Endothelial cell (in vitro differentiated cells): Measurements from ENCODE around the gene POLR3C. TPM values are rescaled to one million over a fixed set of nuclear protein-coding genes. Genes with fewer than 3 reads are reported as not detected.

Source experiments
- DNase-seq: peaks from one replicate; pipeline ENCODE4 v3.0.0; 2021; ENCODE audit warnings: low spot score
- H3K27ac Mint-ChIP-seq: one replicate; pipeline ENCODE4 v1.8.0; 2021; ENCODE audit warnings: mixed read lengths, inconsistent platforms; ENCODE audit not compliant: unreplicated experiment
- H3K27me3 Mint-ChIP-seq: one replicate; pipeline ENCODE4 v1.8.0; 2021; ENCODE audit warnings: mild to moderate bottlenecking, moderate library complexity, mixed read lengths, inconsistent platforms; ENCODE audit not compliant: unreplicated experiment
- H3K36me3 Mint-ChIP-seq: one replicate; pipeline ENCODE4 v1.8.0; 2021; ENCODE audit warnings: mild to moderate bottlenecking, low read depth, mixed read lengths, inconsistent platforms; ENCODE audit not compliant: unreplicated experiment
- H3K4me1 Mint-ChIP-seq: one replicate; pipeline ENCODE4 v1.8.0; 2021; ENCODE audit warnings: mild to moderate bottlenecking, mixed read lengths, inconsistent platforms; ENCODE audit not compliant: unreplicated experiment
- H3K4me3 Mint-ChIP-seq: one replicate; pipeline ENCODE4 v1.8.0; 2021; ENCODE audit warnings: mild to moderate bottlenecking, mixed read lengths, inconsistent platforms; ENCODE audit not compliant: unreplicated experiment
- H3K9me3 Mint-ChIP-seq: one replicate; pipeline ENCODE4 v1.8.0; 2021; ENCODE audit warnings: mixed read lengths, inconsistent platforms; ENCODE audit not compliant: unreplicated experiment
- long read RNA-seq: library from polyadenylated mRNA; unstranded; transcript quantifications from one replicate; pipeline ENCODE4 v2.0.0, GENCODE V29; 2020; ENCODE audit not compliant: unreplicated experiment
- total RNA-seq: library from RNA; stranded (reverse); fragmentation: NEBNext Ultra II Directional; extraction: Animal tissue kit (Norgen Biotek cat#: 25700); gene quantifications from one replicate; pipeline ENCODE4 v1.2.1, GENCODE V29; 2021; ENCODE audit not compliant: unreplicated experiment
- TF ChIP-seq, protein P1 (sequence below): fragments of 200-600 bp; sonication (generic); IDR thresholded peaks from one replicate; pipeline ENCODE4 v1.5.0; 2021; ENCODE audit warnings: antibody characterized with exemption; ENCODE audit not compliant: unreplicated experiment

The POLR3C gene, protein sequence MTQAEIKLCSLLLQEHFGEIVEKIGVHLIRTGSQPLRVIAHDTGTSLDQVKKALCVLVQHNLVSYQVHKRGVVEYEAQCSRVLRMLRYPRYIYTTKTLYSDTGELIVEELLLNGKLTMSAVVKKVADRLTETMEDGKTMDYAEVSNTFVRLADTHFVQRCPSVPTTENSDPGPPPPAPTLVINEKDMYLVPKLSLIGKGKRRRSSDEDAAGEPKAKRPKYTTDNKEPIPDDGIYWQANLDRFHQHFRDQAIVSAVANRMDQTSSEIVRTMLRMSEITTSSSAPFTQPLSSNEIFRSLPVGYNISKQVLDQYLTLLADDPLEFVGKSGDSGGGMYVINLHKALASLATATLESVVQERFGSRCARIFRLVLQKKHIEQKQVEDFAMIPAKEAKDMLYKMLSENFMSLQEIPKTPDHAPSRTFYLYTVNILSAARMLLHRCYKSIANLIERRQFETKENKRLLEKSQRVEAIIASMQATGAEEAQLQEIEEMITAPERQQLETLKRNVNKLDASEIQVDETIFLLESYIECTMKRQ
- 28.4 TPM for total RNA-seq
- long read RNA-seq, transcript POLR3C-201 (15 exons, 1,851 nt) = major isoform, 15 of 24 reads
- long read RNA-seq, partial matches to known transcripts = 1 of 24 reads
- long read RNA-seq, other reads (novel, unspliced or antisense) = 8 of 24 reads

- peak; percentile 79 for DNase-seq
- TF ChIP-seq, protein P1, sequence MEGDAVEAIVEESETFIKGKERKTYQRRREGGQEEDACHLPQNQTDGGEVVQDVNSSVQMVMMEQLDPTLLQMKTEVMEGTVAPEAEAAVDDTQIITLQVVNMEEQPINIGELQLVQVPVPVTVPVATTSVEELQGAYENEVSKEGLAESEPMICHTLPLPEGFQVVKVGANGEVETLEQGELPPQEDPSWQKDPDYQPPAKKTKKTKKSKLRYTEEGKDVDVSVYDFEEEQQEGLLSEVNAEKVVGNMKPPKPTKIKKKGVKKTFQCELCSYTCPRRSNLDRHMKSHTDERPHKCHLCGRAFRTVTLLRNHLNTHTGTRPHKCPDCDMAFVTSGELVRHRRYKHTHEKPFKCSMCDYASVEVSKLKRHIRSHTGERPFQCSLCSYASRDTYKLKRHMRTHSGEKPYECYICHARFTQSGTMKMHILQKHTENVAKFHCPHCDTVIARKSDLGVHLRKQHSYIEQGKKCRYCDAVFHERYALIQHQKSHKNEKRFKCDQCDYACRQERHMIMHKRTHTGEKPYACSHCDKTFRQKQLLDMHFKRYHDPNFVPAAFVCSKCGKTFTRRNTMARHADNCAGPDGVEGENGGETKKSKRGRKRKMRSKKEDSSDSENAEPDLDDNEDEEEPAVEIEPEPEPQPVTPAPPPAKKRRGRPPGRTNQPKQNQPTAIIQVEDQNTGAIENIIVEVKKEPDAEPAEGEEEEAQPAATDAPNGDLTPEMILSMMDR = no peak
- Mint-ChIP-seq H3K27ac (peak within 1 kb of the TSS; percentile 90), H3K36me3 (peaks cover 18% of the 10 kb centered on the region), H3K9me3 (no peaks in the 10 kb centered on the region), H3K27me3 (peaks cover 2% of the 10 kb centered on the region), H3K4me1 (peaks cover 5% of the 10 kb centered on the region), H3K4me3 (peak within 1 kb of the TSS; percentile 99)
Observed at GRCh38 chr1:145823565-145824498, at the start of gene POLR3C, which contains the start of gene RNF115. Gene POLR3C (plus strand): TSS chr1:145824200. CDS start chr1:145825777, 1,577 bp downstream. Gene RNF115 (minus strand): TSS chr1:145824095. CDS start chr1:145823873, 222 bp downstream.

DNA sequence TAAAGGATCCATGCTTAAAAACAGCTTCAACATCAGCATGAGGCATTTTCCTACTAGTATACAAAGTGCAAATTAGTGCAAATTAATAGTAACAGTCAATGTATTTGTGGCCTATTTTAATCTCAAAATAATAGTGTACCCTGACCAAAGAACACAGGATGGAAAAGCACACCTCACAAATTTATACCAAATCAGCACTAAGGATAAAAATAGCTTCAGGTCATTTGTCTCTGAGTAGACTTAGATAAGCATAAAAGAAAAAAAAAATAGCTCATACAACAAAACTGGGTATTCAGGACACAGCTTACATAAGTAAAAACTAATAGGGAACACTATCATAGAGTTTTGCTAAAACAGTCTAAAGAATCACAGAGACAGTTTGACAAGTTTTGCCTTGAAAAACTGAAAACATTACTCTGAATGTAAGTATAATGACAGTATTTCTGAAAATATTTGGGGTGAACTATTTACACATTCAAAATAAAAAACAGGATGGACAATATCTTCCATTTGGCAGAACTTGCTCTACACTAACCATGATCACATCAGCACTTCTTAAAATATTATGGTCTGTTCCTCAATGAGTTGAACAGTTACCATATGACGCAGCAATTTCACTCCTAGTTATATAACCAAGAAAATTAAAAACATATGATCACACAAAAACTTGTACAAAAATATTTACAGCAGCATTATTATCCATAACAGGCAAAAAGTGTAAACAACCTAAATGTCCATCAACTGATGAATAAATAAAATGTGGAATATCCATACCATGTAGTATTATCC, 46.4 kb upstream of the POLR3C start:
- Mint-ChIP-seq H3K36me3 (no peaks in the 10 kb centered on the region), H3K4me3 (no peak overlapping the region), H3K27me3 (no peaks in the 10 kb centered on the region), H3K9me3 (no peaks in the 10 kb centered on the region), H3K27ac (no peak overlapping the region), H3K4me1 (peaks cover 13% of the 10 kb centered on the region)
- no peak for DNase-seq
- TF ChIP-seq, protein P1 = no peak

DNA sequence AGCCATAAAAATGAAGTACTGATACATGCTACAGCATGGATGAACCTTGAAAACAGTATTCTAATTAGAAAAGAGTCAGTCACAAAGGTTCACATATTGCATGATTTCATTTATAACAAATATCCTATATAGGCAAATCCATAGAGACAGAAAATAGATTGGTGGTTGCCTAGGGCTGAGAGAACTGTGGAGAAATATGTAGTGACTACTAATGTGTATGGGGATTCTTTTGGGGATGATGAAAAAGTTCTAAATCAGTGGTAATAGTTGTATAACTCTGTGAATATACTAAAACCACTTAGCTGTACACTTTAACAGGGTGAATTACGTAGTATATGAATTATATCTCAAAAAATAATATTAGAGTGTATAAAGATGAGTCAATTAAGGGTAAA, 45.9 kb upstream of the POLR3C start:
- H3K27me3 Mint-ChIP-seq = no peaks in the 10 kb centered on the region
- H3K36me3 Mint-ChIP-seq = no peaks in the 10 kb centered on the region
- no peak overlapping the region for H3K27ac Mint-ChIP-seq
- TF ChIP-seq, protein P1 = no peak
- DNase-seq = no peak
- no peaks in the 10 kb centered on the region for H3K9me3 Mint-ChIP-seq
- H3K4me1 Mint-ChIP-seq = peaks cover 13% of the 10 kb centered on the region
- H3K4me3 Mint-ChIP-seq = no peak overlapping the region

DNA sequence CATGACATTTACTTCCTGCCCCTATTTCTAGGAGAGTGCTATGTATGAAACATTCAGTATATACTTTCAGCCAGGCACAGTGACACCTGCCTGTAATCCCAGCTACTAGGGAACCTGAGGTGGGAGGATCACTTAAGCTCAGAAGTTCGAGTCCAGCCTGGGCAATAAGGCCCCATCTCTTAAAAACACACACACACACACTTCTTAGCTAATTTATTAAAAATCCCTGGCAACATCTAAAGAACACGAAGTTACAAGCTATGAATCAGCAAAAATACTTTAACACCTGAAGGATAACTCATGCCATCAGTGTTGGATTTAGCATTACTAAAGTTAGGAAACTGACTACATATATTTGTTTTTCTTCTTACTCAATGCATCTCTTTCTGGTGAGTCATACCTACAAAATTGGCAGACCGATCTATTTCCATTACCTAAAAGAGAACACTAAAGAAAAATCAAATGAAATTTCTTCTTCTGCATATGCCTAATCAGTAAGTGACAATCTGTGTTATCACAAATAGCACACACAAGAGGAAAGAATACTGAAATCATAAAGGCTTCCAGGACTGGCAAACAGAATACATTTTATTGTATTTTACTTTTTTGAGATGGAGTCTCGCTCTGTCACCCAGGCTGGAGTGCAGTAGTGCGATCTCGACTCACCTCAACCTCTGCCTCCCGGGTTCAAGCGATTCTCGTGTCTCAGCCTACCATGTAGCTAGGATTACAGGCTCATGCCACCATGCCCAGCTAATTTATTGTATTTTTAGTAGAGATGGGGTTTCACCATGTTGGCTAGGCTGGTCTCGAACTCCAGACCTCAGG, 41.5 kb upstream of the POLR3C start:
- H3K27me3 Mint-ChIP-seq = no peaks in the 10 kb centered on the region
- H3K36me3 Mint-ChIP-seq = no peaks in the 10 kb centered on the region
- no peak for DNase-seq
- no peak overlapping the region for H3K27ac Mint-ChIP-seq
- no peak overlapping the region for H3K4me3 Mint-ChIP-seq
- H3K9me3 Mint-ChIP-seq = no peaks in the 10 kb centered on the region
- H3K4me1 Mint-ChIP-seq = peaks cover 40% of the 10 kb centered on the region
- TF ChIP-seq, protein P1 = no peak
